ENCODE results near the gene TMEM119. TPM values are rescaled to one million over a fixed set of nuclear protein-coding genes. Genes with fewer than 3 reads are reported as not detected.

TMEM119 gene
- total and polyA plus RNA-seq, 2 of the 4 experiments (the other 2 are of a cell fraction): 8.1 to 9.2 TPM

DNA sequence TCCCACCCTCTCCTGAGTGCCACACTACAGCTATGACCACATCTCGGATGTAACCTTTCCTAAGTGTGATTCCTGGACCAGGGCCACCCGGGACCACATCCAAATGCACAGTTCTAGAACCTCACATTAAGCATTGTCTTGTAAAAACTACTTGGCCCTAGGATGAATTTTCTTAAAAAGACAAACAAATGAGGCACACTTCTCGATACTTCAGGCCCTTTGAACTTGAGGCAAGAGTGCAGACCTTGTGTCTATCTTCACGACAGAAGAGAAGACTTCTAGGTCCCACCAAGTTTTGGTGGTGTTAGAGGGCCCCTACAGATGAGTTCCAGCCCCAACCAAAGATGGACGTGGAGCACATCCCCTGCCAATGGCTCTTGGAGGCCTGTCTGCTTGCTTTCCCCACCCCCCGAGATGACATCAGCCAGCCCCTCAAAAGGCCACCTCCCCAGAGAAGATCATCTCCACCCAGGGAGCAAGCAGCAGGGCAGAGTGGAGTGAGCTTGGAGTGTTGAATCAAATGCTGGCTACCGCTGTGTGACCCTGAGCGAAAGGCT, 26.2 kb downstream of the TMEM119 start:
- ChIA-PET POLR2A (ENCODE audit: unreplicated experiment) (no interaction called here), CTCF (interaction anchor here (6.5 kb wide), 1 partner anchor 46 kb away, joined by 37 read pairs; no protein-coding TSS in a partner anchor)

More for the DNA sequence above, 26.2 kb downstream of the TMEM119 start:
- H3K4me1 ChIP-seq (ENCODE audit: control insufficient read depth, insufficient read depth, low read length): no peaks in the 10 kb centered on the region
- no peak overlapping the region for H2BK5ac ChIP-seq (ENCODE audit: low read depth, low read length, poor library complexity, severe bottlenecking)
- H3K14ac ChIP-seq (replicated peaks; ENCODE audit: low read depth, low read length): no peak overlapping the region
- no peak overlapping the region for H4K8ac ChIP-seq (ENCODE audit: low read depth in 2 of 2, low read length in 2 of 2)
- dilution Hi-C loops (cut with HindIII; ENCODE audit: low sequenced_read_pairs, unreplicated experiment): no loop called here
- in situ Hi-C loops (cut with MboI; ENCODE audit: low sequenced_read_pairs): no loop called here
- H3K9me1 ChIP-seq (ENCODE audit: insufficient read depth, low read length): no peaks in the 10 kb centered on the region
- H3K9me3 ChIP-seq (ENCODE audit: control insufficient read depth, insufficient read depth, low read length): no peaks in the 10 kb centered on the region
- H3K56ac ChIP-seq (ENCODE audit: extremely low read depth, insufficient read depth, low read length): no peak overlapping the region
- no peaks in the 10 kb centered on the region for H3K27me3 ChIP-seq (ENCODE audit: control insufficient read depth, insufficient read depth, low read length)
- H4K91ac ChIP-seq (ENCODE audit: insufficient read depth, low read depth, low read length): no peak overlapping the region
- peaks cover 24% of the 10 kb centered on the region for H3K36me3 ChIP-seq (ENCODE audit: control insufficient read depth, insufficient read depth, low read length)
- H3K27ac ChIP-seq (ENCODE audit: insufficient read depth, low read length): no peak overlapping the region
- no peak overlapping the region for H3K4ac ChIP-seq (ENCODE audit: low read depth, low read length)
- no peaks in the 10 kb centered on the region; a peak in 1 of 4 replicates for H3K79me1 ChIP-seq (ENCODE audit: low read depth in 1 of 2, low read length in 2 of 2)
- no TSS peak for BruUV-seq (replicated peaks)
- intact Hi-C loops (cut with micrococcal nuclease): loop anchor here (2.0 kb wide), 1 partner anchor 379 kb away; no protein-coding TSS in a partner anchor
- DNase-seq (no peak), ATAC-seq (ENCODE audit: low read depth) (no peak)
- H2BK120ac ChIP-seq (ENCODE audit: low read depth, low read length): no peak overlapping the region
- H3K4me2 ChIP-seq (ENCODE audit: low read depth, low read length): no peak overlapping the region
- no peak overlapping the region for H4K5ac ChIP-seq (ENCODE audit: low read depth, low read length)
- no peak overlapping the region for H2AK9ac ChIP-seq (replicated peaks; ENCODE audit: low read depth, low read length, poor library complexity)
- H3K23ac ChIP-seq (ENCODE audit: low read depth, low read length): no peak overlapping the region
- no peak overlapping the region for H2BK20ac ChIP-seq (ENCODE audit: low read depth, low read length)
- no peak overlapping the region for H2AK5ac ChIP-seq (ENCODE audit: low read depth, low read length)
- WGBS, 2 experiments (ENCODE audit: extremely low coverage in 2 of 2, insufficient read length in 1 of 2): 83% methylated on average over 1 of the region's 8 CpGs; no CpG with 5 or more reads in 1 of the 2 experiments
- H2BK15ac ChIP-seq (ENCODE audit: low read depth, low read length): no peak overlapping the region
- H3K4me3 ChIP-seq (ENCODE audit: insufficient read depth, low read depth, low read length): no peak overlapping the region
- TF ChIP-seq, protein P1, sequence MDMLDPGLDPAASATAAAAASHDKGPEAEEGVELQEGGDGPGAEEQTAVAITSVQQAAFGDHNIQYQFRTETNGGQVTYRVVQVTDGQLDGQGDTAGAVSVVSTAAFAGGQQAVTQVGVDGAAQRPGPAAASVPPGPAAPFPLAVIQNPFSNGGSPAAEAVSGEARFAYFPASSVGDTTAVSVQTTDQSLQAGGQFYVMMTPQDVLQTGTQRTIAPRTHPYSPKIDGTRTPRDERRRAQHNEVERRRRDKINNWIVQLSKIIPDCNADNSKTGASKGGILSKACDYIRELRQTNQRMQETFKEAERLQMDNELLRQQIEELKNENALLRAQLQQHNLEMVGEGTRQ (IDR thresholded peaks at IDR 0.05; ENCODE audit: low read depth, low read length): no peak
- TF ChIP-seq RCOR1 (IDR thresholded peaks at IDR 0.05; ENCODE audit: insufficient replicate concordance, low read length): no peak
- TF ChIP-seq MAFK (IDR thresholded peaks at IDR 0.05; ENCODE audit: low read depth, low read length): no peak
- TF ChIP-seq, protein P2, sequence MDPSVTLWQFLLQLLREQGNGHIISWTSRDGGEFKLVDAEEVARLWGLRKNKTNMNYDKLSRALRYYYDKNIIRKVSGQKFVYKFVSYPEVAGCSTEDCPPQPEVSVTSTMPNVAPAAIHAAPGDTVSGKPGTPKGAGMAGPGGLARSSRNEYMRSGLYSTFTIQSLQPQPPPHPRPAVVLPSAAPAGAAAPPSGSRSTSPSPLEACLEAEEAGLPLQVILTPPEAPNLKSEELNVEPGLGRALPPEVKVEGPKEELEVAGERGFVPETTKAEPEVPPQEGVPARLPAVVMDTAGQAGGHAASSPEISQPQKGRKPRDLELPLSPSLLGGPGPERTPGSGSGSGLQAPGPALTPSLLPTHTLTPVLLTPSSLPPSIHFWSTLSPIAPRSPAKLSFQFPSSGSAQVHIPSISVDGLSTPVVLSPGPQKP (IDR thresholded peaks at IDR 0.05; ENCODE audit: borderline replicate concordance, low read depth, low read length): no peak
- no peak for TF ChIP-seq RAD21 (IDR thresholded peaks at IDR 0.05; ENCODE audit: low read length)
- no peak for TF ChIP-seq RFX5 (IDR thresholded peaks at IDR 0.05; ENCODE audit: low read depth, low read length)
- no peak for TF ChIP-seq NFE2L2 (IDR thresholded peaks at IDR 0.05; ENCODE audit: low read depth, low read length)
- no peak for TF ChIP-seq SMC3 (IDR thresholded peaks at IDR 0.05; ENCODE audit: low read depth, low read length)
- TF ChIP-seq, protein P3, sequence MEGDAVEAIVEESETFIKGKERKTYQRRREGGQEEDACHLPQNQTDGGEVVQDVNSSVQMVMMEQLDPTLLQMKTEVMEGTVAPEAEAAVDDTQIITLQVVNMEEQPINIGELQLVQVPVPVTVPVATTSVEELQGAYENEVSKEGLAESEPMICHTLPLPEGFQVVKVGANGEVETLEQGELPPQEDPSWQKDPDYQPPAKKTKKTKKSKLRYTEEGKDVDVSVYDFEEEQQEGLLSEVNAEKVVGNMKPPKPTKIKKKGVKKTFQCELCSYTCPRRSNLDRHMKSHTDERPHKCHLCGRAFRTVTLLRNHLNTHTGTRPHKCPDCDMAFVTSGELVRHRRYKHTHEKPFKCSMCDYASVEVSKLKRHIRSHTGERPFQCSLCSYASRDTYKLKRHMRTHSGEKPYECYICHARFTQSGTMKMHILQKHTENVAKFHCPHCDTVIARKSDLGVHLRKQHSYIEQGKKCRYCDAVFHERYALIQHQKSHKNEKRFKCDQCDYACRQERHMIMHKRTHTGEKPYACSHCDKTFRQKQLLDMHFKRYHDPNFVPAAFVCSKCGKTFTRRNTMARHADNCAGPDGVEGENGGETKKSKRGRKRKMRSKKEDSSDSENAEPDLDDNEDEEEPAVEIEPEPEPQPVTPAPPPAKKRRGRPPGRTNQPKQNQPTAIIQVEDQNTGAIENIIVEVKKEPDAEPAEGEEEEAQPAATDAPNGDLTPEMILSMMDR (conservative IDR thresholded peaks at IDR 0.05; ENCODE audit: low read depth, low read length): no peak
- TF ChIP-seq BHLHE40 (IDR thresholded peaks at IDR 0.05; ENCODE audit: low read depth, low read length): no peak
- H3K9ac ChIP-seq (ENCODE audit: low read depth, low read length): no peak overlapping the region
- no peak overlapping the region for H3K18ac ChIP-seq (ENCODE audit: low read depth, low read length)
- no peak overlapping the region for H2AFZ ChIP-seq (replicated peaks; ENCODE audit: low read length, poor library complexity)
- no peaks in the 10 kb centered on the region for H4K20me1 ChIP-seq (ENCODE audit: insufficient read depth, low read length)

Data from IMR-90 (cell line).